HepG2 (cell line): ENCODE measurements around the gene SMAD6. TPM values are rescaled to one million over a fixed set of nuclear protein-coding genes. Genes with fewer than 3 reads are reported as not detected.
A peak's percentile ranks its signal among the peaks of the same experiment; 100 is the strongest.

Source experiments
- CBX2 ChIP-seq, 2 experiments: fragments of 200-600 bp in 1 of 2; sonication (generic); formaldehyde crosslinking in 1 of 2; IDR thresholded peaks; 2 replicates each; pipeline versions ENCODE4 v1.7.0 to v1.8.1; 2018 to 2022; ENCODE audit warnings: low read depth in 2 of 2, low read length in 1 of 2, mild to moderate bottlenecking in 1 of 2, missing genetic modification reagents in 1 of 2
- FOXJ3 ChIP-seq: sonication (generic); formaldehyde crosslinking; IDR thresholded peaks from 2 replicates; pipeline ENCODE4 v1.4.0; 2020; ENCODE audit warnings: missing genetic modification reagents, mild to moderate bottlenecking, borderline replicate concordance
- HDAC2 ChIP-seq: sonication (generic); formaldehyde crosslinking; IDR thresholded peaks from 2 replicates; pipeline ENCODE4 v1.4.0; 2020; ENCODE audit warnings: missing genetic modification reagents
- KMT2B ChIP-seq: IDR thresholded peaks from 2 replicates; pipeline ENCODE4 v1.6.1; 2016; ENCODE audit warnings: missing genetic modification reagents, missing compliant biosample characterization
- MBD4 ChIP-seq: IDR thresholded peaks from 2 replicates; pipeline ENCODE4 v1.6.1; 2012; ENCODE audit warnings: low read length, inconsistent platforms, borderline replicate concordance
- NBN ChIP-seq: fragments of 450-650 bp; conservative IDR thresholded peaks from 2 replicates; pipeline ENCODE4 v1.6.1; 2017
- NCOA2 ChIP-seq: sonication (generic); formaldehyde crosslinking; IDR thresholded peaks from 2 replicates; pipeline ENCODE4 v1.8.0; 2022; ENCODE audit warnings: inconsistent platforms
- PTBP1 ChIP-seq: fragments of 200-400 bp; formaldehyde crosslinking; IDR thresholded peaks from 2 replicates; pipeline ENCODE4 v1.6.1; 2018; ENCODE audit warnings: low read length, low read depth; ENCODE audit not compliant: poor library complexity, severe bottlenecking
- RFXANK ChIP-seq: IDR thresholded peaks from 2 replicates; pipeline ENCODE4 v1.6.1; 2016
- THYN1 ChIP-seq: sonication (generic); formaldehyde crosslinking; IDR thresholded peaks from 2 replicates; pipeline ENCODE4 v1.8.1; 2023; ENCODE audit warnings: low read depth, mild to moderate bottlenecking, moderate library complexity, missing genetic modification reagents, borderline replicate concordance
- TRAFD1 ChIP-seq: sonication (generic); formaldehyde crosslinking; IDR thresholded peaks from 2 replicates; pipeline ENCODE4 v1.5.1; 2020; ENCODE audit warnings: missing genetic modification reagents, mild to moderate bottlenecking, borderline replicate concordance
- ZC3H13 ChIP-seq: sonication (generic); formaldehyde crosslinking; IDR thresholded peaks from 2 replicates; pipeline ENCODE4 v1.8.1; 2023; ENCODE audit warnings: mild to moderate bottlenecking, missing genetic modification reagents, moderate library complexity
- ZNF407 ChIP-seq: sonication (generic); formaldehyde crosslinking; IDR thresholded peaks from one replicate; pipeline ENCODE4 v1.5.1; 2020; ENCODE audit warnings: mild to moderate bottlenecking, missing genetic modification reagents; ENCODE audit errors: not compliant biosample characterization
- ZNF430 ChIP-seq: sonication (generic); formaldehyde crosslinking; IDR thresholded peaks from 2 replicates; pipeline ENCODE4 v1.9.0; 2021; ENCODE audit warnings: mild to moderate bottlenecking, missing genetic modification reagents
- ZNF431 ChIP-seq: sonication (generic); formaldehyde crosslinking; IDR thresholded peaks from 2 replicates; pipeline ENCODE4 v1.9.0; 2022; ENCODE audit warnings: missing genetic modification reagents, low read depth, mild to moderate bottlenecking, borderline replicate concordance
- ZNF546 ChIP-seq: sonication (generic); formaldehyde crosslinking; conservative IDR thresholded peaks from 2 replicates; pipeline ENCODE4 v1.8.1; 2023; ENCODE audit warnings: mild to moderate bottlenecking, missing genetic modification reagents
- ZNF7 ChIP-seq: IDR thresholded peaks from 2 replicates; pipeline ENCODE4 v1.6.1; 2016; ENCODE audit warnings: missing biosample characterization, missing genetic modification reagents
- polyA plus RNA-seq, 8 experiments: library from polyadenylated mRNA; depleted of rRNA in 3 of 8; stranded (reverse) in 7 of 8; unstranded in 1 of 8; fragments of >200 nt; fragmentation: Illumina TruSeq in 4 of 8; extraction: Trizol in 4 of 8; gene quantifications; 2 replicates each; pipeline versions ENCODE4 v1.2.1 to v1.2.3, GENCODE V29; 2011 to 2016; ENCODE audit warnings: low read depth in 4 of 8, missing spikeins in 1 of 8, mixed read lengths in 1 of 8; ENCODE audit not compliant: insufficient read depth in 1 of 8
- total RNA-seq, 5 experiments: library from RNA; depleted of rRNA; stranded (reverse); fragments of >200 nt; fragmentation: Illumina TruSeq; extraction: Trizol; gene quantifications; 2 replicates each; pipeline ENCODE4 v1.2.3, GENCODE V29; 2016; ENCODE audit warnings: low read depth in 1 of 5
- TF ChIP-seq, protein P1 (sequence below): sonication (generic); formaldehyde crosslinking; IDR thresholded peaks from 2 replicates; pipeline ENCODE4 v1.4.0; 2020; ENCODE audit warnings: missing genetic modification reagents

SMAD6 gene
- total and polyA plus RNA-seq, 2 of the 13 experiments (the other 11 are each of a cell fraction or from before 2014, with no cell fraction given): 3.3 to 4.4 TPM

DNA sequence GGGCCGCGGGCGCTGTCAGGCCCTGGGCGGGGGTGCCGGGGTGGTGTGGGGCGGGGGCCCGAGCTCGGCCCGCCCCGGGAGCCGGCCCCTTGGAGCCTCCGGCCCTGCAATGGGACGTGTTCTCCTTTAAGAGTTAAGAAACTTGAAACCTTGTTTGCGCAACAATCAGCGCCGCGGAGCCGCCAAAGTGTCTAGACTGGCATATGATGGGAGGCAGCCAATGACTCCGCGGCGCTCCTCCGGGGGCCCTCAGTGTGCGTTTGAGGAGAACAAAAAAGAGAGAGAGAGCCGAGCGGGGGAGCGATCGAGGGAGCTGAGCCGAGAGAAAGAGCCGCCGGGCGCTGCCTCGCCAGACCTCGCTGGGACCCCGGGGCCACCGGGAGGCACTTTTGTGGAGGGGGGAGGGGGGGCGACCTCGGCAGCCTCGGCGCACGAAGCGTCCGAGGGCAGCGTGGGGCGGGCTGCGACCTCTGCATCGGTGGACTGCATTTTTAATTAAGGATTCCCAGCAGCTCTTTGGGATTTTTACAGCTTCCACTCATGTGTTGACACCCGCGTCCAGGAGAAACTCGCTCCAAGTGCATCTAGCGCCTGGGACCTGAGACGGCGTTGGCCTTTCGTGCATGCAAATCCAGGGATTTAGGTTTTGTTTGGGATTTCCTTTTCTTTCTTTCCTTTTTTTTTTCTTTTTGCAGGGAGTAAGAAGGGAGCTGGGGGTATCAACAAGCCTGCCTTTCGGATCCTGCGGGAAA, at the start of gene SMAD6 (continued):
- TF ChIP-seq, protein P1, sequence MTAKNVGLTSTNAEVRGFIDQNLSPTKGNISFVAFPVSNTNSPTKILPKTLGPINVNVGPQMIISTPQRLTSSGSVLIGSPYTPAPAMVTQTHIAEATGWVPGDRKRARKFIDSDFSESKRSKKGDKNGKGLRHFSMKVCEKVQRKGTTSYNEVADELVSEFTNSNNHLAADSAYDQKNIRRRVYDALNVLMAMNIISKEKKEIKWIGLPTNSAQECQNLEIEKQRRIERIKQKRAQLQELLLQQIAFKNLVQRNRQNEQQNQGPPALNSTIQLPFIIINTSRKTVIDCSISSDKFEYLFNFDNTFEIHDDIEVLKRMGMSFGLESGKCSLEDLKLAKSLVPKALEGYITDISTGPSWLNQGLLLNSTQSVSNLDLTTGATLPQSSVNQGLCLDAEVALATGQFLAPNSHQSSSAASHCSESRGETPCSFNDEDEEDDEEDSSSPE (CRISPR knock-in tag): peak; percentile 85
- TF ChIP-seq NBN: no peak
- TF ChIP-seq NCOA2: peak; percentile 52; the same call in 1 of the 2 replicates
- TF ChIP-seq PTBP1: no peak
- no peak for TF ChIP-seq MBD4
- TF ChIP-seq ZNF431 (CRISPR knock-in tag): no peak
- no peak for TF ChIP-seq FOXJ3 (CRISPR knock-in tag)
- no peak for TF ChIP-seq CBX2 (IDR thresholded peaks at IDR 0.05; ENCODE audit: low read depth, low read length)
- TF ChIP-seq CBX2 (CRISPR knock-in tag; IDR thresholded peaks at IDR 0.05; ENCODE audit: low read depth): no peak
- no peak for TF ChIP-seq ZNF407 (CRISPR knock-in tag)
- no peak for TF ChIP-seq RFXANK
- TF ChIP-seq ZNF430 (CRISPR knock-in tag): no peak
- no peak for TF ChIP-seq ZC3H13
- TF ChIP-seq THYN1 (CRISPR knock-in tag): no peak
- TF ChIP-seq TRAFD1 (CRISPR knock-in tag): no peak
- TF ChIP-seq KMT2B: no peak
- peak; percentile 66; the same call in 1 of the 2 replicates for TF ChIP-seq HDAC2 (CRISPR knock-in tag)
- TF ChIP-seq ZNF7: no peak
- TF ChIP-seq ZNF546: no peak
